ENCODE measurements around the gene SSU72. TPM values are rescaled to one million over a fixed set of nuclear protein-coding genes. Genes with fewer than 3 reads are reported as not detected.

The SSU72 gene
- total and polyA plus RNA-seq, 8 donors: 45.7 to 215 (median 92.1) TPM

GRCh38 chr1:1540818-1541628 lies 33.6 kb downstream of the SSU72 start:
- 52 to 91% (median 56%) methylated on average over 6 to 53 of the region's 53 CpGs for WGBS, 5 donors
- H3K27ac ChIP-seq: peak overlapping the region; percentile 8 to 84 (median 71)
- DNase-seq: no peak

GRCh38 chr1:1540090-1540817 lies 34.4 kb downstream of the SSU72 start, which contains the start of gene TMEM240:
Gene TMEM240 (minus strand): TSS chr1:1540624. CDS start chr1:1540346, 278 bp downstream.
- Histone ChIP-seq H3K9me3 (no peaks in the 10 kb centered on the region), H3K36me3 (peaks cover 15 to 43% (median 30%) of the 10 kb centered on the region in 4 donors), H3K4me3 (peak within 1 kb of the TSS; percentile 58 to 65 (median 61)), H3K27me3 (peaks cover 0 to 21% (median 5%) of the 10 kb centered on the region in 3 donors), H3K4me1 (peaks cover 8 to 62% (median 40%) of the 10 kb centered on the region in 4 donors), H3K27ac (peak within 1 kb of the TSS; percentile 8 to 84 (median 71))
- intact Hi-C loops (cut with DNase I; ENCODE audit: low total_unique reads): no loop called here
- TF ChIP-seq, protein P1, sequence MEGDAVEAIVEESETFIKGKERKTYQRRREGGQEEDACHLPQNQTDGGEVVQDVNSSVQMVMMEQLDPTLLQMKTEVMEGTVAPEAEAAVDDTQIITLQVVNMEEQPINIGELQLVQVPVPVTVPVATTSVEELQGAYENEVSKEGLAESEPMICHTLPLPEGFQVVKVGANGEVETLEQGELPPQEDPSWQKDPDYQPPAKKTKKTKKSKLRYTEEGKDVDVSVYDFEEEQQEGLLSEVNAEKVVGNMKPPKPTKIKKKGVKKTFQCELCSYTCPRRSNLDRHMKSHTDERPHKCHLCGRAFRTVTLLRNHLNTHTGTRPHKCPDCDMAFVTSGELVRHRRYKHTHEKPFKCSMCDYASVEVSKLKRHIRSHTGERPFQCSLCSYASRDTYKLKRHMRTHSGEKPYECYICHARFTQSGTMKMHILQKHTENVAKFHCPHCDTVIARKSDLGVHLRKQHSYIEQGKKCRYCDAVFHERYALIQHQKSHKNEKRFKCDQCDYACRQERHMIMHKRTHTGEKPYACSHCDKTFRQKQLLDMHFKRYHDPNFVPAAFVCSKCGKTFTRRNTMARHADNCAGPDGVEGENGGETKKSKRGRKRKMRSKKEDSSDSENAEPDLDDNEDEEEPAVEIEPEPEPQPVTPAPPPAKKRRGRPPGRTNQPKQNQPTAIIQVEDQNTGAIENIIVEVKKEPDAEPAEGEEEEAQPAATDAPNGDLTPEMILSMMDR (IDR thresholded peaks at IDR 0.05): no peak
- TF ChIP-seq POLR2AphosphoS5 (IDR thresholded peaks at IDR 0.05) (no peak), EP300 (IDR thresholded peaks at IDR 0.05) (no peak), POLR2A (IDR thresholded peaks at IDR 0.05) (no peak)
- 1 to 4% (median 2%) methylated on average over 19 to 83 of the region's 100 CpGs for WGBS, 5 donors
- peak; percentile 61 to 94 for DNase-seq

More at GRCh38 chr1:1540818-1541628, 33.6 kb downstream of the SSU72 start:
- Histone ChIP-seq H3K9me3 (no peaks in the 10 kb centered on the region), H3K36me3 (peaks cover 15 to 40% (median 28%) of the 10 kb centered on the region in 4 donors), H3K4me1 (peaks cover 8 to 62% (median 42%) of the 10 kb centered on the region in 4 donors), H3K27me3 (peaks cover 0 to 21% (median 5%) of the 10 kb centered on the region in 3 donors), H3K4me3 (peak overlapping the region; percentile 58 to 65 (median 61))
- intact Hi-C loops (cut with DNase I; ENCODE audit: low total_unique reads): no loop called here
- TF ChIP-seq EP300 (IDR thresholded peaks at IDR 0.05) (no peak), POLR2AphosphoS5 (IDR thresholded peaks at IDR 0.05) (no peak), POLR2A (IDR thresholded peaks at IDR 0.05) (no peak)
- TF ChIP-seq, protein P1 (IDR thresholded peaks at IDR 0.05): no peak

GRCh38 chr1:1539310-1540089 lies 35.2 kb downstream of the SSU72 start:
- H3K27me3 ChIP-seq: peaks cover 0 to 21% (median 5%) of the 10 kb centered on the region in 3 donors
- H3K4me1 ChIP-seq: peaks cover 8 to 55% (median 40%) of the 10 kb centered on the region in 4 donors
- peak overlapping the region; percentile 58 to 65 (median 61) for H3K4me3 ChIP-seq
- 13 to 43% (median 19%) methylated on average over 13 to 65 of the region's 66 CpGs for WGBS, 5 donors
- H3K9me3 ChIP-seq: no peaks in the 10 kb centered on the region
- H3K36me3 ChIP-seq: peaks cover 15 to 46% (median 33%) of the 10 kb centered on the region in 4 donors
- DNase-seq: peak in 1 of 2 donors; percentile 73
- TF ChIP-seq EP300 (IDR thresholded peaks at IDR 0.05) (no peak), POLR2A (IDR thresholded peaks at IDR 0.05) (no peak), POLR2AphosphoS5 (IDR thresholded peaks at IDR 0.05) (no peak)
- TF ChIP-seq, protein P1 (IDR thresholded peaks at IDR 0.05): no peak
- peak overlapping the region in 4 of 5 donors; percentile 10 to 84 (median 58) for H3K27ac ChIP-seq
- intact Hi-C loops (cut with DNase I; ENCODE audit: low total_unique reads): no loop called here

Data from stomach (tissue), 9 donors.